Measurements from ENCODE around the gene FKTN.

Gene FKTN

DNA sequence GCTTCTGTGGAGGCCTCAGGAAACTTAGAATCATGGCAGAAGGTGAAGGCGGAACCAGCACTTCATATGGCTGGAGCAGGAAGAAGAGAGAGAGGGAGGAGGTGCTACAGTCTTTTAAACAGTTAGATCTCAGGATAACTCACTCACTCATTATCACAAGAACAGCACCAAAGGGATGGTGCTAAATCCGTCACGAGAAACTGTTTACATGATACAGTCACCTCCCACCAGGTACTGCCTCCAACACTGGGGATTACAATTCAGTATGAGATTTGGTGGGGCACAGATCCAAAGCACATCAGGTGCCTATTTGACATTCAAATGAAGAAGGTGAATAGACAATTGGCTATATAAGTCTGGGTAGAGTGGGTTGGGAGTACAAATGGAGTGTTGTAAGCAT is 35.2 kb downstream of the FKTN start:
- Histone ChIP-seq H3K27ac (no peak overlapping the region), H3K36me3 (replicated peaks) (peaks cover 2% of the 10 kb centered on the region), H3K27me3 (replicated peaks) (no peaks in the 10 kb centered on the region), H3K4me3 (ENCODE audit: low read depth, low read length) (no peak overlapping the region)
- TF ChIP-seq, protein P1, sequence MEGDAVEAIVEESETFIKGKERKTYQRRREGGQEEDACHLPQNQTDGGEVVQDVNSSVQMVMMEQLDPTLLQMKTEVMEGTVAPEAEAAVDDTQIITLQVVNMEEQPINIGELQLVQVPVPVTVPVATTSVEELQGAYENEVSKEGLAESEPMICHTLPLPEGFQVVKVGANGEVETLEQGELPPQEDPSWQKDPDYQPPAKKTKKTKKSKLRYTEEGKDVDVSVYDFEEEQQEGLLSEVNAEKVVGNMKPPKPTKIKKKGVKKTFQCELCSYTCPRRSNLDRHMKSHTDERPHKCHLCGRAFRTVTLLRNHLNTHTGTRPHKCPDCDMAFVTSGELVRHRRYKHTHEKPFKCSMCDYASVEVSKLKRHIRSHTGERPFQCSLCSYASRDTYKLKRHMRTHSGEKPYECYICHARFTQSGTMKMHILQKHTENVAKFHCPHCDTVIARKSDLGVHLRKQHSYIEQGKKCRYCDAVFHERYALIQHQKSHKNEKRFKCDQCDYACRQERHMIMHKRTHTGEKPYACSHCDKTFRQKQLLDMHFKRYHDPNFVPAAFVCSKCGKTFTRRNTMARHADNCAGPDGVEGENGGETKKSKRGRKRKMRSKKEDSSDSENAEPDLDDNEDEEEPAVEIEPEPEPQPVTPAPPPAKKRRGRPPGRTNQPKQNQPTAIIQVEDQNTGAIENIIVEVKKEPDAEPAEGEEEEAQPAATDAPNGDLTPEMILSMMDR (IDR thresholded peaks at IDR 0.05; ENCODE audit: low read depth, low read length, missing control alignments) = no peak
- in situ Hi-C loops (cut with HindIII; ENCODE audit: low pct_ligation_motif_present, low sequenced_read_pairs) = no loop called here
- DNase-seq = no peak

DNA sequence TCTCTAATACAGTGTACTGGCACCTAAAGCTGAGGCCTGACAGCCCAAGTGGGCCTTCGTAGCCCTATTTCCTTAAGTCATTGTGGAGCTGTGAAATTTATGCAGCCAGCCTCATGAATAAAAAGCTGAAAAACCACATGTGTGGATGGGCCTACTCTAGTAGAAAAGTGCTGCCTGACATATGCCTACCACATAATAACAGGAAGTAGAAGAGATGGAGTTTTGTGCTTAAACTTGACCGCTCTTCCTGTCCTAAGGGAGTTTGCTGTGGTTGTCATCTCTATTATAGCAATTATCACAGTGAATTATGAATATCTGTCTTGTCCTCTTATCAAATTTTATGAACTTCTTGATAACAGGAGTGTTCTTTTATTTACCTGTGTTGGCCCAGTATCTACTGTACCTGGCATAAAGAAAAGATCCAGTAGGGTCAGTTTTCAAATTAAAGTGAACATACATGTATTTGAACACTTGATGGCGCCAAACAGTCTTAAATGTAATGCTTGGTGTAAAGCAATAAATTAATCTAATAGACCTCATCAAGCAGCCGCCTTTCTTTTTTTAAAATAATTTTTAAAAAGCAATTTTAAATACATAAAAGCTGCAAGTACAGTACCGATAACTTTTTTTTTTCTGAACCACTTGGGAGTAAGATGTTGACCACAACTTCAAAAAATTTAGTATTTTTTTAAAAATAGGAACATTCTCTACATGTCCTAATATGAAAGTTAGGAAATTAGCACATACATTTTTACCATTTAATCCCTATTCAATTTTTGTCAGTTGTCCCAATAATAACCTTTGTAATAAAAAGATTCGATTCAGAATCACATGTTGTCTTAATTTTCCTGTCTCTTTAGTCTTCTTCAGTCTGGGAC is 51.0 kb downstream of the FKTN start:
- DNase-seq = peak; percentile 11
- H3K27ac ChIP-seq = no peak overlapping the region
- TF ChIP-seq, protein P1 (IDR thresholded peaks at IDR 0.05; ENCODE audit: low read depth, low read length, missing control alignments) = peak; percentile 26
- H3K4me3 ChIP-seq (ENCODE audit: low read depth, low read length) = no peak overlapping the region
- H3K36me3 ChIP-seq (replicated peaks) = no peaks in the 10 kb centered on the region
- no peaks in the 10 kb centered on the region for H3K27me3 ChIP-seq (replicated peaks)
- in situ Hi-C loops (cut with HindIII; ENCODE audit: low pct_ligation_motif_present, low sequenced_read_pairs) = no loop called here

DNA sequence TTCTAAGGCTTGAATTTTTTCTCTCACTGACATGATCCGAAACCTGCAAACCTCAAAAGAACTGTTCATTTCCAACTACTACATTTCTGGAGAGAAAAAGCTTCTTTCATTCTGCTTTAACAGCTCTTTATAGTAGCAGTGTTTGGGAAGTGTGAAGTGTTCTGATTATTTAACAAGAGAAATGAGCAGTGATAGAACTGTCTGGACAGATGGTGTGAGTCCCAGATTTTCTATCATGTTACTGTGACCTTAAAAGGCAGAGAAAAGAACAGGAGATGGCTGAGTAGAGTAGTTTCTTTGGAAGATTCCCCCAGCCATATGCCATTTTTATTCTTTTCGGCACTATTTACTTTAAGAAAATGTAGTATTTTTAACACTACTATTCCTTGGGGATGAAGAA is 63.1 kb downstream of the FKTN start:
- Histone ChIP-seq H3K4me3 (ENCODE audit: low read depth, low read length) (no peak overlapping the region), H3K36me3 (replicated peaks) (no peaks in the 10 kb centered on the region), H3K27me3 (replicated peaks) (no peaks in the 10 kb centered on the region), H3K27ac (no peak overlapping the region)
- TF ChIP-seq, protein P1 (IDR thresholded peaks at IDR 0.05; ENCODE audit: low read depth, low read length, missing control alignments) = no peak
- in situ Hi-C loops (cut with HindIII; ENCODE audit: low pct_ligation_motif_present, low sequenced_read_pairs) = no loop called here
- DNase-seq = no peak

DNA sequence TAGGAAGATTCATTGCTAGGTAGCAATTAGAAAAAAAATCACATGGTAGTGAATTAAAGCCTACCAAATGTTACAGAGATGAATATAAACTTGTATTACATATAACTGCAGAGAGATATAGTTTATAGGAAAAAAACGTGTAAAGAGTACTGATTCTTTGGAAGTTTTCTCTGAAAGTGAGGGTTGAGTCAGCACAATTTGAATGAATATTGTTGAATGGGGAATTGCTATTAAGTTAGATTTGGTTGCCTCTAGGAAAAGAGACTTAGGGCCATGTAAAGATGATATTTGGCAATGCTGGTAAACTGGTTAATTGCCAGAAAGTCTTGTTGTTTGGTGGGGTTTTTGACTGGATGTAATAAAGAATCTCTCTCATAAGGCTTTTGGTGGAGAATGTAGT is 67.2 kb downstream of the FKTN start:
- TF ChIP-seq, protein P1 (IDR thresholded peaks at IDR 0.05; ENCODE audit: low read depth, low read length, missing control alignments) = no peak
- Histone ChIP-seq H3K27ac (no peak overlapping the region), H3K27me3 (replicated peaks) (no peaks in the 10 kb centered on the region), H3K36me3 (replicated peaks) (no peaks in the 10 kb centered on the region), H3K4me3 (ENCODE audit: low read depth, low read length) (no peak overlapping the region)
- DNase-seq = no peak
- in situ Hi-C loops (cut with HindIII; ENCODE audit: low pct_ligation_motif_present, low sequenced_read_pairs) = no loop called here

DNA sequence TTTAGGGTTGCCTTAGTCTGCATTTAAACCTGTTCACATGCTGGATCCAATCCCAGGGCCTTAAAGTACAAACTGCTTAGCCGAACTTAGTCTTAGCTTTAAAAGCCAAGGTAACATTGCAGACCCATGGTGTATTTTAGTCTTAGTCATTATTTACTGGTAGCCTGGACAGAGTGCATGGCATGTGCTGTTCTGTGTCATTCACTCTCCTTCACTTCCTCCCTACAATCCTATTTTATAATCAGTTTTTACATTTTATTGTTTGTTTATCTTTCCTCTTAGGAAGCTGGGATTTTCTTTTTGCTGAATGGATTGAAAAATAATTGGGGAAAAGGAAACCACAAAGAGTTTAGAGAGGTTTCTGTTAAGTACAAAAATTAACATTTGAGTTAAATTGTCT is 74.9 kb downstream of the FKTN start:
- no peaks in the 10 kb centered on the region for H3K27me3 ChIP-seq (replicated peaks)
- H3K36me3 ChIP-seq (replicated peaks) = no peaks in the 10 kb centered on the region
- TF ChIP-seq, protein P1 (IDR thresholded peaks at IDR 0.05; ENCODE audit: low read depth, low read length, missing control alignments) = no peak
- H3K4me3 ChIP-seq (ENCODE audit: low read depth, low read length) = no peak overlapping the region
- no peak overlapping the region for H3K27ac ChIP-seq
- no peak for DNase-seq
- in situ Hi-C loops (cut with HindIII; ENCODE audit: low pct_ligation_motif_present, low sequenced_read_pairs) = no loop called here

DNA sequence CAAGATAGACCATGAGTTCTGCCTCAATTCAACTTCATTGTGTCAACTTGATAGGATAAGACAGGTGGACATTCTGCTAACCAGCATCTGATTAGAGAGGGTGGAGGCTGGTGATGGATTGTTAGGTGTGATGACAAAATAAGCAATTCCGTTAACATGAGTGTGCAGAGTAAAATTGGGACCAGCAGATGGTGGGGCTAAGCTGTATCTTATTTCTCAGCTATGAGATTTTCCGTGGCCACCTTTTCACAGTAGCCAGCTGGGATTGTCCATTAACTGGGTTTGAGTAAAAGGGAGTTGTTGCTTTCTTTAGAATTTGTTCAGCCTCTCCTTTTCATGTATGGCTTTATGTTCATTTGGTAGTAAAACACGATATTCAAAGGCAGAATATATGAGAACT is 75.5 kb downstream of the FKTN start:
- Histone ChIP-seq H3K4me3 (ENCODE audit: low read depth, low read length) (no peak overlapping the region), H3K27ac (no peak overlapping the region), H3K27me3 (replicated peaks) (no peaks in the 10 kb centered on the region), H3K36me3 (replicated peaks) (no peaks in the 10 kb centered on the region)
- no peak for DNase-seq
- in situ Hi-C loops (cut with HindIII; ENCODE audit: low pct_ligation_motif_present, low sequenced_read_pairs) = no loop called here
- TF ChIP-seq, protein P1 (IDR thresholded peaks at IDR 0.05; ENCODE audit: low read depth, low read length, missing control alignments) = no peak
